GM23338 (cell line): ENCODE results near the gene H19. TPM values are rescaled to one million over a fixed set of nuclear protein-coding genes. Genes with fewer than 3 reads are reported as not detected.

Experiments
- ATAC-seq: fragments of 200-7000 bp; cut with Tn5 transposase; 3 replicates; pipeline ENCODE4 v1.9.1; 2020
- DNase-seq: peaks from one replicate; pipeline ENCODE4 v3.0.0-alpha.2; 2015; ENCODE audit warnings: low spot score
- H2AFZ ChIP-seq: fragments of 200-600 bp; sonication (generic); 2 replicates; pipeline ENCODE4 v1.8.0; 2016; ENCODE audit warnings: antibody characterized with exemption, mild to moderate bottlenecking, moderate library complexity
- H3F3A ChIP-seq: fragments of 200-600 bp; sonication (generic); replicated peaks from 2 replicates; pipeline ENCODE4 v1.8.0; 2017; ENCODE audit warnings: antibody characterized with exemption, mixed run types, low read depth
- H3K27ac ChIP-seq: fragments of 200-600 bp; sonication (generic); 2 replicates; pipeline ENCODE4 v1.6.1; 2016; ENCODE audit warnings: low read depth
- H3K27me3 ChIP-seq: fragments of 200-600 bp; sonication (generic); 2 replicates; pipeline ENCODE4 v1.8.0; 2016; ENCODE audit warnings: mild to moderate bottlenecking, mixed run types, moderate library complexity; ENCODE audit not compliant: insufficient read depth
- H3K36me3 ChIP-seq: fragments of 200-600 bp; sonication (generic); 2 replicates; pipeline ENCODE4 v1.8.0; 2016; ENCODE audit warnings: mild to moderate bottlenecking; ENCODE audit not compliant: insufficient read depth
- H3K4me1 ChIP-seq: fragments of 200-600 bp; sonication (generic); 2 replicates; pipeline ENCODE4 v1.8.0; 2016; ENCODE audit warnings: mild to moderate bottlenecking, moderate library complexity; ENCODE audit not compliant: insufficient read depth
- H3K4me2 ChIP-seq: fragments of 200-600 bp; sonication (generic); 2 replicates; pipeline ENCODE4 v1.7.1; 2017; ENCODE audit warnings: mixed run types
- H3K4me3 ChIP-seq: fragments of 200-600 bp; sonication (generic); 2 replicates; pipeline ENCODE4 v1.6.1; 2016; ENCODE audit warnings: mixed run types
- H3K79me2 ChIP-seq: fragments of 200-600 bp; sonication (generic); replicated peaks from 2 replicates; pipeline ENCODE4 v1.8.0; 2017; ENCODE audit warnings: mild to moderate bottlenecking; ENCODE audit not compliant: insufficient read depth
- H3K9me2 ChIP-seq: fragments of 200-600 bp; sonication (generic); 2 replicates; pipeline ENCODE4 v1.8.0; 2017; ENCODE audit not compliant: insufficient read depth
- H4K20me1 ChIP-seq: fragments of 200-600 bp; sonication (generic); replicated peaks from 2 replicates; pipeline ENCODE4 v1.8.0; 2017; ENCODE audit warnings: mild to moderate bottlenecking; ENCODE audit not compliant: insufficient read depth
- H3K27ac Mint-ChIP-seq: 2 replicates; pipeline ENCODE4 v1.8.0; 2020; ENCODE audit warnings: inconsistent platforms, mild to moderate bottlenecking, moderate library complexity, mixed read lengths
- H3K27me3 Mint-ChIP-seq: 3 replicates; pipeline ENCODE4 v1.8.0; 2022; ENCODE audit warnings: low read depth, mild to moderate bottlenecking, moderate library complexity, mixed read lengths, inconsistent platforms; ENCODE audit not compliant: insufficient read depth, poor library complexity
- H3K36me3 Mint-ChIP-seq: 3 replicates; pipeline ENCODE4 v1.8.0; 2021; ENCODE audit warnings: low read depth, mild to moderate bottlenecking, inconsistent platforms, moderate library complexity, mixed read lengths
- H3K4me1 Mint-ChIP-seq: 3 replicates; pipeline ENCODE4 v1.8.0; 2020; ENCODE audit warnings: mild to moderate bottlenecking, inconsistent platforms, mixed read lengths
- H3K4me3 Mint-ChIP-seq: 3 replicates; pipeline ENCODE4 v1.8.0; 2021; ENCODE audit warnings: moderate library complexity, mild to moderate bottlenecking, inconsistent platforms, mixed read lengths
- H3K9me3 Mint-ChIP-seq: 3 replicates; pipeline ENCODE4 v1.8.0; 2020; ENCODE audit warnings: moderate library complexity, mild to moderate bottlenecking, inconsistent platforms, mixed read lengths
- CREB1 ChIP-seq: fragments of 250-450 bp; sonication (Bioruptor Pico); IDR thresholded peaks from 2 replicates; pipeline ENCODE4 v1.5.0; 2020; ENCODE audit warnings: low read depth, mild to moderate bottlenecking, moderate library complexity
- ETS1 ChIP-seq: IDR thresholded peaks from 2 replicates; pipeline ENCODE4 v1.6.1; 2016; ENCODE audit warnings: antibody characterized with exemption
- EZH2 ChIP-seq: fragments of 200-600 bp; sonication (generic); IDR thresholded peaks from one replicate; pipeline ENCODE4 v1.8.0; 2017; ENCODE audit warnings: antibody characterized with exemption, mild to moderate bottlenecking, low read depth; ENCODE audit not compliant: unreplicated experiment
- EZH2phosphoT487 ChIP-seq: fragments of 200-600 bp; sonication (generic); IDR thresholded peaks from one replicate; pipeline ENCODE4 v1.8.1; 2018; ENCODE audit warnings: antibody characterized with exemption; ENCODE audit not compliant: unreplicated experiment
- JUNB ChIP-seq: IDR thresholded peaks from one replicate; pipeline ENCODE4 v1.6.1; 2016; ENCODE audit warnings: antibody characterized with exemption; ENCODE audit not compliant: unreplicated experiment
- POLR2AphosphoS5 ChIP-seq: IDR thresholded peaks from 2 replicates; pipeline ENCODE4 v1.6.1; 2016; ENCODE audit warnings: antibody characterized with exemption, low read depth
- REST ChIP-seq: IDR thresholded peaks from one replicate; pipeline ENCODE4 v1.6.1; 2018; ENCODE audit warnings: antibody characterized with exemption; ENCODE audit not compliant: unreplicated experiment
- STAT1 ChIP-seq: IDR thresholded peaks from one replicate; pipeline ENCODE4 v1.6.1; 2016; ENCODE audit warnings: antibody characterized with exemption; ENCODE audit not compliant: unreplicated experiment
- ZNF114 ChIP-seq: fragments of 250-450 bp; sonication (Bioruptor Pico); IDR thresholded peaks from 2 replicates; pipeline ENCODE4 v1.5.0; 2020; ENCODE audit warnings: mild to moderate bottlenecking, moderate library complexity
- ZNF331 ChIP-seq: fragments of 250-450 bp; sonication (Bioruptor Pico); IDR thresholded peaks from 2 replicates; pipeline ENCODE4 v1.5.0; 2020; ENCODE audit warnings: low read depth, mild to moderate bottlenecking, moderate library complexity
- ZNF462 ChIP-seq: fragments of 250-450 bp; sonication (Bioruptor Pico); IDR thresholded peaks from 2 replicates; pipeline ENCODE4 v1.5.0; 2020; ENCODE audit warnings: mild to moderate bottlenecking, moderate library complexity
- polyA plus RNA-seq: library from polyadenylated mRNA; unstranded; fragments of >200 nt; fragmentation: Nextera tagmentation; extraction: Ambion mirVana; gene quantifications from 2 replicates; pipeline ENCODE4 v1.2.1, GENCODE V29; 2016
- total RNA-seq: library from RNA; depleted of rRNA; stranded (reverse); fragments of >200 nt; shearing (Covaris generic); gene quantifications from 2 replicates; pipeline ENCODE4 v1.2.3, GENCODE V29; 2014

The H19 gene
- total and polyA plus RNA-seq, 2 experiments from 2014 or later, result 0.76 to 0.86 TPM

GRCh38 chr11:2012440-2012839, 14.8 kb upstream of the H19 start:
- H3K36me3 ChIP-seq, result no peaks in the 10 kb centered on the region
- no peak overlapping the region for H3K27ac ChIP-seq
- H3K79me2 ChIP-seq, result no peaks in the 10 kb centered on the region
- no peaks in the 10 kb centered on the region for H3F3A ChIP-seq
- no peaks in the 10 kb centered on the region for H3K4me1 ChIP-seq
- H3K4me3 ChIP-seq, result no peak overlapping the region
- no peak overlapping the region for H3K4me3 Mint-ChIP-seq
- H3K27me3 Mint-ChIP-seq, result no peaks in the 10 kb centered on the region
- no peak overlapping the region for H3K4me2 ChIP-seq
- DNase-seq, result no peak
- no peaks in the 10 kb centered on the region for H4K20me1 ChIP-seq
- H3K36me3 Mint-ChIP-seq, result no peaks in the 10 kb centered on the region
- no peaks in the 10 kb centered on the region for H3K9me2 ChIP-seq
- TF ChIP-seq EZH2phosphoT487, result no peak
- TF ChIP-seq ZNF462 (CRISPR knock-in tag), result no peak
- no peak for TF ChIP-seq REST
- TF ChIP-seq CREB1, result no peak
- TF ChIP-seq EZH2, result no peak
- no peak for TF ChIP-seq ZNF114
- TF ChIP-seq STAT1, result no peak
- TF ChIP-seq ETS1, result no peak
- TF ChIP-seq POLR2AphosphoS5, result no peak
- no peak for TF ChIP-seq JUNB
- TF ChIP-seq ZNF331 (CRISPR knock-in tag), result no peak
- H3K27me3 ChIP-seq, result no peaks in the 10 kb centered on the region
- H3K9me3 Mint-ChIP-seq, result no peaks in the 10 kb centered on the region
- H3K27ac Mint-ChIP-seq, result no peak overlapping the region
- H3K4me1 Mint-ChIP-seq, result no peaks in the 10 kb centered on the region
- H2AFZ ChIP-seq, result no peak overlapping the region
- ATAC-seq, result no peak
